ENCODE data around the gene LOXL4. TPM values are rescaled to one million over a fixed set of nuclear protein-coding genes. Genes with fewer than 3 reads are reported as not detected.

LOXL4 gene
- polyA plus RNA-seq, 3 donors, result 0.03 to 0.05 TPM; not detected in 1

DNA sequence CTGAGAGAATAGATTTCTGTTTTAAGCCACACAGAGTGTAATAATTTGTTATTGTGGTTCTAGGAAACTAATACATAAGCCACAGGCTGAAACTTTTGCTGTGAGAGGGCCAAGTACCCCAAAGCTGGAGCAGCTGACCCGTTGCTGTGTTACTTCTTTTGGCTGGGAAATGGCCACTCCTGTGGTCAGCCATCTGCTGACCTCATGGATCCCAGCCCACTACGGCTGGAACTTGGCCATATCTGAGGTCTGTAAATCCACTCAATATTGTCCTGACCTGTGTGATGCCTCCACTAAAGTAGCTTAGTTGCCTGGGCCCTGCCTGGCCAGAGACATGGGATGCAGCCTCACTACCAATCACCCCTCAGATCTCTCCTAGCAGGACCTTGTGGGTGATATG, 17.4 kb upstream of the LOXL4 start:
- H3K4me3 Mint-ChIP-seq, result no peak overlapping the region
- no peaks in the 10 kb centered on the region for H3K9me3 ChIP-seq (replicated peaks in 1 of 2; ENCODE audit: control insufficient read depth in 1 of 2, insufficient read depth in 1 of 2, low read length in 2 of 2)

DNA sequence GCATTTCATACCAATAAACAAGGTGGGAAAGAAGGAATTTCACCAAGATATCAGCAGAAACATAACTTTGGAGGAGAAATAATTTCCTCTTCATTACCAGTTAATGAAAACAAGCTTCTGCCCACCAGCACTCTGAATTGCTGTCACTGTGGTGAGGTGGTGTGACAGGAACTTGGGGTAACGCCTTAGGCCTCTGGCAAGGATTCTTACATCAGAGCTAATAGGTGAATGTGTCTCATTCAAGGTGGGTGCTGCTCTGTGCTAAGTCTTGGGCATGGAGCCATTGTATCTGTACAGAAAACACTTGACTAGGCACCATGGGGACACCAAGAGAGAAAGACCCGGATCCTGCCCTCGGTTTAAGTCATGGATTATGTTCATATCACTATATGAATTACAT, 8.3 kb upstream of the LOXL4 start:
- intact Hi-C loops (cut with micrococcal nuclease), result no loop called here
- Histone ChIP-seq H3K9me3 (replicated peaks in 1 of 2; ENCODE audit: control insufficient read depth in 1 of 2, insufficient read depth in 1 of 2, low read length in 2 of 2) (no peaks in the 10 kb centered on the region), H3K79me2 (ENCODE audit: insufficient read depth, low read length) (no peaks in the 10 kb centered on the region), H3K9ac (ENCODE audit: insufficient read depth, low read length, poor library complexity, severe bottlenecking) (no peak overlapping the region), H3K27me3 (ENCODE audit: control insufficient read depth in 2 of 2, insufficient read depth in 2 of 2, low read length in 2 of 2) (peaks cover 4 to 16% of the 10 kb centered on the region in 2 donors), H3K36me3 (replicated peaks in 1 of 2; ENCODE audit: control insufficient read depth in 1 of 2, insufficient read depth in 2 of 2, low read length in 2 of 2) (no peaks in the 10 kb centered on the region), H3K4me3 (replicated peaks in 1 of 3; ENCODE audit: low read depth in 2 of 3, low read length in 3 of 3) (no peak overlapping the region), H2AFZ (ENCODE audit: insufficient read depth, low read depth, low read length, poor library complexity, severe bottlenecking) (no peak overlapping the region), H3K4me1 (ENCODE audit: control insufficient read depth in 1 of 2, insufficient read depth in 2 of 2, low read length in 2 of 2) (no peaks in the 10 kb centered on the region), H3K27ac (ENCODE audit: low read depth in 1 of 2, low read length in 2 of 2) (no peak overlapping the region), H3K4me2 (replicated peaks; ENCODE audit: extremely low read depth, low read length, poor library complexity, severe bottlenecking) (no peak overlapping the region), H4K20me1 (ENCODE audit: insufficient read depth, low read length) (no peaks in the 10 kb centered on the region)
- no peak for DNase-seq
- Mint-ChIP-seq H3K36me3 (no peaks in the 10 kb centered on the region), H3K27me3 (ENCODE audit: low read depth in 3 of 3) (peaks cover 15 to 31% (median 21%) of the 10 kb centered on the region in 3 donors), H3K4me1 (peaks cover 6% of the 10 kb centered on the region), H3K9me3 (peaks cover 0 to 6% (median 3%) of the 10 kb centered on the region in 7 donors), H3K4me3 (no peak overlapping the region), H3K27ac (peak overlapping the region in 1 of 7 donors; percentile 12)
- WGBS (ENCODE audit: insufficient coverage), result no CpG with 5 or more reads among the region's 3 CpGs
- TF ChIP-seq, protein P1, sequence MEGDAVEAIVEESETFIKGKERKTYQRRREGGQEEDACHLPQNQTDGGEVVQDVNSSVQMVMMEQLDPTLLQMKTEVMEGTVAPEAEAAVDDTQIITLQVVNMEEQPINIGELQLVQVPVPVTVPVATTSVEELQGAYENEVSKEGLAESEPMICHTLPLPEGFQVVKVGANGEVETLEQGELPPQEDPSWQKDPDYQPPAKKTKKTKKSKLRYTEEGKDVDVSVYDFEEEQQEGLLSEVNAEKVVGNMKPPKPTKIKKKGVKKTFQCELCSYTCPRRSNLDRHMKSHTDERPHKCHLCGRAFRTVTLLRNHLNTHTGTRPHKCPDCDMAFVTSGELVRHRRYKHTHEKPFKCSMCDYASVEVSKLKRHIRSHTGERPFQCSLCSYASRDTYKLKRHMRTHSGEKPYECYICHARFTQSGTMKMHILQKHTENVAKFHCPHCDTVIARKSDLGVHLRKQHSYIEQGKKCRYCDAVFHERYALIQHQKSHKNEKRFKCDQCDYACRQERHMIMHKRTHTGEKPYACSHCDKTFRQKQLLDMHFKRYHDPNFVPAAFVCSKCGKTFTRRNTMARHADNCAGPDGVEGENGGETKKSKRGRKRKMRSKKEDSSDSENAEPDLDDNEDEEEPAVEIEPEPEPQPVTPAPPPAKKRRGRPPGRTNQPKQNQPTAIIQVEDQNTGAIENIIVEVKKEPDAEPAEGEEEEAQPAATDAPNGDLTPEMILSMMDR (IDR thresholded peaks at IDR 0.05), result no peak

More for the DNA sequence above, 17.4 kb upstream of the LOXL4 start:
- Histone ChIP-seq H3K9ac (ENCODE audit: insufficient read depth, low read length, poor library complexity, severe bottlenecking) (no peak overlapping the region), H3K4me3 (replicated peaks in 1 of 3; ENCODE audit: low read depth in 2 of 3, low read length in 3 of 3) (no peak overlapping the region), H3K36me3 (replicated peaks in 1 of 2; ENCODE audit: control insufficient read depth in 1 of 2, insufficient read depth in 2 of 2, low read length in 2 of 2) (no peaks in the 10 kb centered on the region), H3K79me2 (ENCODE audit: insufficient read depth, low read length) (no peaks in the 10 kb centered on the region), H3K4me2 (replicated peaks; ENCODE audit: extremely low read depth, low read length, poor library complexity, severe bottlenecking) (no peak overlapping the region), H4K20me1 (ENCODE audit: insufficient read depth, low read length) (no peaks in the 10 kb centered on the region), H3K4me1 (ENCODE audit: control insufficient read depth in 1 of 2, insufficient read depth in 2 of 2, low read length in 2 of 2) (no peaks in the 10 kb centered on the region), H2AFZ (ENCODE audit: insufficient read depth, low read depth, low read length, poor library complexity, severe bottlenecking) (no peak overlapping the region), H3K27me3 (ENCODE audit: control insufficient read depth in 2 of 2, insufficient read depth in 2 of 2, low read length in 2 of 2) (peaks cover 10 to 19% of the 10 kb centered on the region in 2 donors), H3K27ac (ENCODE audit: low read depth in 1 of 2, low read length in 2 of 2) (no peak overlapping the region)
- intact Hi-C loops (cut with micrococcal nuclease), result no loop called here
- no peak overlapping the region for H3K27ac Mint-ChIP-seq
- H3K36me3 Mint-ChIP-seq, result no peaks in the 10 kb centered on the region
- WGBS (ENCODE audit: insufficient coverage), result 88% methylated on average over 2 of the region's 2 CpGs
- DNase-seq, result no peak
- peaks cover 0 to 8% (median 2%) of the 10 kb centered on the region in 7 donors for H3K9me3 Mint-ChIP-seq
- TF ChIP-seq, protein P1 (IDR thresholded peaks at IDR 0.05), result no peak
- H3K4me1 Mint-ChIP-seq, result no peaks in the 10 kb centered on the region
- H3K27me3 Mint-ChIP-seq (ENCODE audit: low read depth in 3 of 3), result peaks cover 26 to 36% (median 28%) of the 10 kb centered on the region in 3 donors
